ENCODE data around the gene IL11RA.

GRCh38 chr9:34650816-34651215 is 1.2 kb upstream of the IL11RA start:
- TF ChIP-seq, protein P1, sequence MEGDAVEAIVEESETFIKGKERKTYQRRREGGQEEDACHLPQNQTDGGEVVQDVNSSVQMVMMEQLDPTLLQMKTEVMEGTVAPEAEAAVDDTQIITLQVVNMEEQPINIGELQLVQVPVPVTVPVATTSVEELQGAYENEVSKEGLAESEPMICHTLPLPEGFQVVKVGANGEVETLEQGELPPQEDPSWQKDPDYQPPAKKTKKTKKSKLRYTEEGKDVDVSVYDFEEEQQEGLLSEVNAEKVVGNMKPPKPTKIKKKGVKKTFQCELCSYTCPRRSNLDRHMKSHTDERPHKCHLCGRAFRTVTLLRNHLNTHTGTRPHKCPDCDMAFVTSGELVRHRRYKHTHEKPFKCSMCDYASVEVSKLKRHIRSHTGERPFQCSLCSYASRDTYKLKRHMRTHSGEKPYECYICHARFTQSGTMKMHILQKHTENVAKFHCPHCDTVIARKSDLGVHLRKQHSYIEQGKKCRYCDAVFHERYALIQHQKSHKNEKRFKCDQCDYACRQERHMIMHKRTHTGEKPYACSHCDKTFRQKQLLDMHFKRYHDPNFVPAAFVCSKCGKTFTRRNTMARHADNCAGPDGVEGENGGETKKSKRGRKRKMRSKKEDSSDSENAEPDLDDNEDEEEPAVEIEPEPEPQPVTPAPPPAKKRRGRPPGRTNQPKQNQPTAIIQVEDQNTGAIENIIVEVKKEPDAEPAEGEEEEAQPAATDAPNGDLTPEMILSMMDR (conservative IDR thresholded peaks at IDR 0.05), result no peak
- no peak for TF ChIP-seq ZFX (IDR thresholded peaks at IDR 0.05)
